HG02840 (cell line): ENCODE measurements around the gene MRTFB.

ENCODE experiments used
- ATAC-seq: cut with Tn5 transposase; IDR thresholded peaks from one replicate; pipeline ENCODE4 v1.9.1; 2021; ENCODE audit warnings: mild to moderate bottlenecking, moderate library complexity, moderate number of reproducible peaks; ENCODE audit not compliant: unreplicated experiment, low FRiP score

Gene MRTFB

DNA sequence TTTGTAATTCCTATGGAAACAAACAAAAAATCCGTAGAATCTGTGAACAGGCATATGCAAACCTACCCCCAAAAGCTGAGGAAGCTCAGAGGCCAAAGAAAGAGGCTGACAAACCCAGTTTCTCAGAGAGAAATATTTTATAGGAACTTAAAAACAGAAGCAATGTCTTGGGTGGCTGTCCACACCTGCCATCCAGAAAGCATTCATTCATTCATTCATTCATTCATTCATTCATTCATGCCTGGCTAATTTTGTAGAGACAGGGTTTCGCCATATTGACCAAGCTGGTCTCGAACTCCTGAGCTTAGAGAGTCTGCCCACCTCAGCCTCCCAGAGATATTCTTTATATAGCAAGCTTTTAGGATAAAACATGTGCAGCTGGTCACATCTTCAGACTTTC lies 154.3 kb downstream of the MRTFB start:
- ATAC-seq, result no peak

DNA sequence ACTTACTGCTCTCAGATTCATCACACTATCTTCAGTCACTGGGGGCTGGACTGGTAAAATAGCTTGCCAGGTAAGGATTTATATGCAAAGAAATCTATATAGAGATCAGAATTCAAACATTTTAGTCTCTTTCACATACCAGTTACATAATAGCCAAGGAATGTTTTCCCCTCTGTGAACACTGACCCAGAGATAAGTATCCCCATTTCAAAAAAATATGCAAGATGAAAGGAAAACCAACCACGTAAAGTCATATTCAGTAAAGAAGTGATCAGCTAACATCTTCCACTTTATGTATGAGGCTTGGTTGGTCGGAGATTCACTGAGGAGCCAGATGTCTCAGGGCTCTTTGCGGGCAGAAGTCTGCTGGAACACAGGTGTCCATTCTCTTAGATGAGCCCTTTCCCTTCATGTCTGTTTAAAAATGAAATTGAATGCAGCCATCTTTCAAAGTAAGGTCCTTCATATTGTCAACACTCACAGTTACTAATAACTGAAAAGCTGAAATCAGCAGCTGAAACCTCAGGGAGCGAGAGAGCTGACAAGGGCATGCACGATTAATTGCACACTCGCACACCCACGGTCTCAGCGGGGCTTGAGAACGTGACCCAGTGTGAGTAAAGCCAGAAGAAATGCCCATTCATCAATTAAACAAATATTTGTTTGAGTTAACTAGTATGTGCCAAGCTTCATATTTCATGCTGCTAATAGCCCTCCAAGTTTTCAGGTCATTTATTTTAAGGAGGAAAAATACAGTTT lies 161.2 kb downstream of the MRTFB start:
- ATAC-seq, result no peak

DNA sequence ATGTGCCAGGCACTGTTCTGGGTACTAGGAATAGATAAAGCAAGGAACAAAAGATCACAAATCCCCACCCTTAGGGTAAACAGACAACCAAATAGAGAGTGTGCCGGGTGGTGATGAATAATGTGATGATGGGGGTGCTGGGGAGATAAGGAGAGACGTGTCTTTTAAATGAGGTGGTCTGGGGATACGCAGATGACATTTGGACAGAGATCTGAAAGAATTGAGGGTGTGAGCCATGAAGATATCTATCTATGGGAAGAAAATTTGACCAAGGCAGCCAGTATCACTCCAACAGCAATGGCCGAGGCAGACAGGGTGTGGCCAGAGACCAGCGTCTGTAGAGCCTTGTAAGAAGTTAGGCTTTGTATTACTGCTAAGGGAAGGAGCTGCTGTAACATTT lies 165.3 kb downstream of the MRTFB start:
- ATAC-seq, result no peak

DNA sequence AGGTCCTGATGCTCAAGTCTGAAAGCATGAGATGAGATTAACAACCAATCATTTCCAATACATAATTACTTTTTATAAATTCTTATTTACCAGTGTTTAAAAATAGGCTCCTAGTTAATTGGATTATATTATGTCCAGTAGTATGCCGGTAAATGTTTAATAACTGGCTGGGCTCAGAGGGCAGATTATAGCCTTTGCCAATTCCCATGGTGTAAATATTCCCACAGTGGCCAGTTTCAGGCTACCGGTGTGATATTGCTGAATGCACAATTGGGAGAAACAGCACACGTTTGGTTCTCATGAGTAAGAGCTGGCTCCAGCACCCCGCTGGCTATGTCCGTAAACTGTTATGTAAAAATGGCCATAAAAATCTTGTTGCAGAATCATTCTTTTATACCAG lies 167.6 kb downstream of the MRTFB start:
- ATAC-seq, result no peak

DNA sequence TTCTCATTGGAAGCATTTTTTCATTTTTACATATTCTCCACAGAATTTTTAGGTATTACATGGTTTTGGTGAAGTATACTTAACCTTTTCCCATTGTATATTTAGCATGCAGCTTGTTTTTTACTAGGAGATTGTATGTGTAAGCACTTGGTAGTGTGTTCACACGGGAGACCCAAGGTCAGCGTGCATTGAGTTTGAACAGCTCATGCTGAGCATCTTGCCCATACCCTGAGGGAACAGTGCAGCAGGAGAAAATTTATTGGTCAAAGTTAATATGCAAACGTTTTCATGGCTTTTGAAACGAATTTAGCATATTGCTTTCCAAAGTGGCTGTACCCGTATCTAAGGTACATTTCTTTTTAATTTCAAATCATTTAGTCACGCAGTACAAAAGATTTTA lies 168.7 kb downstream of the MRTFB start:
- ATAC-seq, result no peak

DNA sequence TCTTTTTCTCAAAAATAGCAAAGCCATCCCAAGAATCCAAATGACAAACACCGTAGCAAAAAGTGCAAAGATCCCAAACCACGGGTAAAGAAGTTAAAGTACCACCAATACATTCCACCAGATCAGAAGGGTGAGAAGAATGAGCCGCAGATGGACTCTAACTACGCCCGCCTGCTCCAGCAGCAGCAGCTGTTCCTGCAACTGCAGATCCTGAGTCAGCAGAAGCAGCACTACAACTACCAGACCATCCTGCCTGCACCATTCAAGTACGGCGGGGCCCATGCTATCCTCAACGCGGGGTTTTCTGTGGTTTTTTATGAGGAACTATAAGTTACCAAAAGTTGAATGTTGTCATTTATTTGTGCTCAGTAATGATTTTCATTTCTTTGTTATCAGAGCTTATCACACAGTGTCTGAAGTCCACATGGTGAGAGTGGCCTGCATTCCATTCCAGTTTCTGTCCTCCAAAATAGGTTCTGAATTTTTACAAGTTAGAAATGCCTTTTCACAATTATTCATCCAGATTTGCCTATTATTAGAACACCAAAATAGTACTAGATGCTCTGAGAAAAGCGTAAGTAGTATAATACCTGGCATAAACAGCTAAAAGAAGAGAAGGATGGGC lies 169.2 kb downstream of the MRTFB start:
- ATAC-seq, result no peak

DNA sequence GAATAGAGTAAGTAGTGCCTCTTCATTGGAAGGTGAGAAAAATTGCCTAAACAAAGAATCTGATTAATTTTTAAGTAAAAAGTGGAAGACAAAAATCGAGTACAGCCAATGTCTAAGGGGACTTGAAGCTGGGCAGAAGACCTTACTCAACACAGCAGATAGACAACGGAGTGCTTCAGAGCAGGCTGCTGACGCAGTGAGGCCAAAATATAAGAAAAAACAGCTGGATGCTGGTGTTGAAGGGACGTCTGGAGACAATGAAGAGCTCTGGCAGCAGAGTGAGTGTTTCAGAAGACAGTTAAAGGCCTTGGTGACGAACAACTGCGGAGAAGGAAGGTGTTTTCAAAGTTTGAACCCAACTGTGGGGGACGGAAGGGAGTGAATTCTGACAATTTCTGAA lies 169.8 kb downstream of the MRTFB start:
- no peak for ATAC-seq

DNA sequence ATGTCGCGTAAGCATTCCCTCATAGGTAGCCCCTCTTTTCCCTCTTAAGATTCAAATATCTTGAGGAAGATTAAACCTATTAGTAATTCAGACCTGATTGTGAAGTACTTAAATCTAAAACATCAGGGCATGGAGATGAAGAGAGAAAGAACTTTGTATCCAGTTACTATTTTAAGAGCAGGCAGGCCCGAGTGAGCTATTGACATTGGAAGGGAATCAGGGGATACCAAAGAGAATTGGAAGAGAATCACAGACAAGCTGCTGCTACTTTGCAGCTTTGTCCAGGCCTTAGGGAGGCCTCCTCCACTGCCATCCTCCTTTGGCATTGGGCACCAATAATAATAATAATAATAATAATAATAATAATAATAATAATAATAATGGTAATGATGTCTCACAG lies 170.5 kb downstream of the MRTFB start:
- ATAC-seq, result no peak

DNA sequence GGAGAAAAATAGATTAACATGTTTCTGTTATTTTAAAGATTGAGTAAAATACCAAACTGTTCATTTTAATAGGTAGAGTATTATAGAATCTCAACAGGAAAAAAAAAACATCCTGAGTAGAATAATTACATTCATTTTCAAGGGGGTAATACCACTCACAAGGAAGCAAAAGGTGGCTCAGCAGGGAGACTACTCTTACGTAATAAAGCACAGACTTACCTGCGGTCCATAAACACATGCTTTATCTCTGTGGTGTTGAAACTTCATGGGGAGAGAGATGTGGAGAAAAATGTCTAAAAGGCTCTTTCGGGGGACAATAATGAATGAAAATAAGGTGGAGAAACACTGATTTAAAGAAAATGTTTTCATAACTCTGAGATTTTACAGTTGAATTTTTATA lies 171.7 kb downstream of the MRTFB start:
- no peak for ATAC-seq

DNA sequence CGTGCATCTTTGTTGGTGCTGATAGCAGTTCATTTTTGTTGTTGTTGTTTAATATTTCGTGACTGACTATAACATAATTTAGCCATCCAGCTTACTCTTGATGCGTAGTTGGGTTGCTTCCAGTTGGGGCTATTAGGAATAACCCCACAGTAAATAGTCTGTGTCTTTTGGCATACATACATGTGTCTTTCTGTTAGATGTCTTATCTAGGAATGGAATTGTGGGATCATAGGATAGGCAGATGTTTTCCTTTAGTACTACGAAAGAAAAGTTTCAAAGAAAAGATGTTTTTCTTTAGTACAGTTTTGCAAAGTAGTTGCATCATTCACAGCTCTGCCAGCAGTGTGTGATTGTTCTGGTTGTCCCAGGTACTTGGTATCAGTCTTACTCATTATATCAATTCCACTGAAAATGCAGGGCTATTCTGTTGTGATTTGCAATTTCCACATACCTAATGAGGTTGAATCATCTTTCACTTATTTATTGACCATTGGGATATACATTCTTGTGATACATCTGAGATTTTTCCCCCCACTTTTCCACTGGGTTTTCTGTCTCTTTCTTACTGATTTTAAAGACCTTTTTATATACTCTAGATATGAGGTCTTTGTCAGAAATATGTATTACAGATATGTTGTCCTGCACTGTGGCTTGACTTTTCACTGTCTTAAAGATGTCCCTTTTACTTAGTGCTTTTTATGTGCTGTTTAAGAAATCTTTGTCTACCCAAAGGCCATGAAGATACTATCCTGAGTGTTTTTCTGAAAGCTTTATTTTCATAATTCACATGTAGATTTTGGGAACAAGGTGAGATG lies 173.3 kb downstream of the MRTFB start:
- no peak for ATAC-seq

DNA sequence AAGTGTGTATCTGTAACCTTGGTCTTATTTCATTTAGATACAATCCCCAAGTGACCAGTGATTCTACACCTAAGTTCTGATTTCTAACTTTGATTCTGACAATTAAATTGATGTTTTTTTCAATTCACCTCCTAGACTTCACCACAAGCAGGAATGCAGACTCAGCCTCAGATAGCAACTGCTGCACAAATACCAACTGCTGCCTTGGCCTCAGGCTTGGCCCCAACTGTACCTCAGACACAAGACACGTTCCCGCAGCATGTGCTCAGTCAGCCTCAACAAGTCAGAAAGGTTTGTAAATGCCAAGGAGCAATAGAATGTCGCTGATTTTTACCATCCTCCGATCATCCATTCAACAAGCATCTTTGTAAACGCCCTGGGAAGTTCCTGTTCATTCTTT lies 177.7 kb downstream of the MRTFB start:
- no peak for ATAC-seq

DNA sequence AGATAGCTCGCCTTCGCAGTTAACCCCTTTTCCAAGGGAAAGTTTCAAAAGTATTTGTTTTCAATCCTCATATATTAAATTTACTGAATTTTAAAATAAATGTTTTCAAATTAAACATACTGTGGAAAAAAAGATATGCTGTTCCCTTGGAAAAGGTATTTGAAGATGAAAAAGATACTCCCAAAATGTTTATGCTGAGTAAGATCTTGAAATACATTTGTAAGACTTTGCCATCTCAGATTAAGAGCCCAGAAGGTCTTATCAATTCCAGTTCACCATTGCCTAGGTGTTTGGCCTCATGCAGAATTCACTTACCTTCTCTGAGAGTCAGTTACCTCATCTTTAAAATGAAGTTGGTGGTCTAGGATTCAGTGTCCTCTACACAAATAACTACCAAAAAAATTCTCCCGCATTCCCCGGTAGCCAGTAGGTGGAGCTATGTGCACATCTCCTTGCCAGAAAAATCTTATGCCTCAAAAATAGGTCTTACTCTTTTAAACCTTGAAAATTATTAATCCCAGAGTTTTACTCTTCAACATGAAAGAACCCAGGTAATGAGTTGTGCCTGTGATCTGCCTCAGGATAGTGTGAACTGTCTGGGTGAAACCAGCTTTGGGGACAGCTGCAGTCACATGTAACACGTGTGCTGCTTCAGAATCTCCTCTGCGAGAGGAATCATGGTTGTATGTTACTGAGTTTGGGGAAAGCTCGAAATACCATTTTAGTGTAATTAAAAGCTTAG lies 178.3 kb downstream of the MRTFB start:
- ATAC-seq, result no peak

DNA sequence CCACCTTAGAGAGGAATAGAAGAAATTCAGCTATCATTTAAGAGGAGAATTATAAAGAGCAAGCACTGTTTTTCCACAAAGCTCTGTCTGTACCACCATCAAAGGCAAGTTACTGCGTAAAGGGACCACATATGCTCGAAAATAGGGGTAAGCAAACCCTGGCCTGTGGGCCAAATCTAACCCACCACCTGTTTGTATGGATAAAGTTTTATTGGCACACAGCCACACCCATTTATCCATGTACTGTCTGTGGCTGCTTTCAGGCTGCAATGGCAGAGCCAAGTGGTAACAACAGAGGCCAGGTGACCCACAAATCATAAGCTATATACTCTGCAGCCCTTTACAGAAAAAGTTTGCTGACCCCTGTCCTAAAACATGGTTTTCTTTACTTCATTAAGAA lies 180.3 kb downstream of the MRTFB start:
- ATAC-seq, result no peak

DNA sequence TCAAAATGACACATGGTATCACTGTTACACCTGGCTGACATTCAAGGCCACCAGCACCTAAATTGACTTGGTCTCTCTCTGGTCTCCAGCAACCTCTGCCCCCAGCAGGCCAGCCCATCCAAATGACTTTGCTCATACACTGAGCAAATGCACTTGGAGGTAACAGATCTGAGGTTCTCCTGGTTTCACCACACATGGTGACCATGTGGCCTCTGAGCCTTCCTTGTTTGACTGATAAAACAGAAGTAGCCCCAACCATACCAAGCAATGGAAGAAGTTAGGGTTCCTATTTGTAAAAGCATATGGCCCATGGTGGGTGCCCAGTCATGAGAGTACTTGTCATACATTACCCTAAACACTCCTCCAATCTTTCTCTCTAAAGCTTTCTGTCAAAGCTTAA lies 181.7 kb downstream of the MRTFB start:
- no peak for ATAC-seq

DNA sequence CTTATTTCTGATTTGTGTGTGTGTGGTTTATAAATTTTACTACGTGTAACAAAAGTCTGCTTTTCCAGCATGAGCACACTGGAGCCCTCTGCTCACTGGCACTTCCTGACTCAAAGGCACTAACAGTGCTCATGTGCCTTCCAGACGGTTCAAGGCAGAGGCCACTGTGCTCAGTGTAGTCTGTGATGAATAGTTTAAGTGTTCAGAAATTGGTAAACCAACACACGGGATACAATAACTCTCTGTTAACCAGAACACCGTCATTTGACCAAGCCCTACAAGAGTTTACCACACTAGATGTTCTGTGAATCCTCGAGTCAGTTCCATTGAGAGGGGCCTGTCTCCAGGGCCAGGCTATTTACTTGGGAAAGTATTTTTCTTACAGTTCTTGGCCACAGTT lies 191.9 kb downstream of the MRTFB start:
- ATAC-seq, result no peak

DNA sequence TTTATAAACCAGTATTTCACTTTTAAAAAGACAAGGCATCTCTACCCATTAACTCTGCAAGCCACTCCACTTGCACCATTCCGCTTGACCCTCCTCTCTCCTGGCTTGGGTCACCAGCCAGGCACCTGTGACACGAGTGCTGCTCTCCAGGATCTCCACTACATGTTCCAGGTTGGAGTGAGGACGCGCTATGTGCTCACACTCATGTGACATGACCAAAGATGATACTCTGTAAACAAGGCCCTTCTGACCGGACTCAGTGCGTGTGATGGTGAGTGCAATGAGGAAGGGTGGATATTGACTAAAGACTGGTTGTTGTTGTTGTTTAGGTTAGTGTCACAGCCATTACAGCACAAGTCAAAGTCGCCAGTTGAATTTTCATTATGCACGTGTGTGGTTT lies 192.7 kb downstream of the MRTFB start:
- no peak for ATAC-seq

DNA sequence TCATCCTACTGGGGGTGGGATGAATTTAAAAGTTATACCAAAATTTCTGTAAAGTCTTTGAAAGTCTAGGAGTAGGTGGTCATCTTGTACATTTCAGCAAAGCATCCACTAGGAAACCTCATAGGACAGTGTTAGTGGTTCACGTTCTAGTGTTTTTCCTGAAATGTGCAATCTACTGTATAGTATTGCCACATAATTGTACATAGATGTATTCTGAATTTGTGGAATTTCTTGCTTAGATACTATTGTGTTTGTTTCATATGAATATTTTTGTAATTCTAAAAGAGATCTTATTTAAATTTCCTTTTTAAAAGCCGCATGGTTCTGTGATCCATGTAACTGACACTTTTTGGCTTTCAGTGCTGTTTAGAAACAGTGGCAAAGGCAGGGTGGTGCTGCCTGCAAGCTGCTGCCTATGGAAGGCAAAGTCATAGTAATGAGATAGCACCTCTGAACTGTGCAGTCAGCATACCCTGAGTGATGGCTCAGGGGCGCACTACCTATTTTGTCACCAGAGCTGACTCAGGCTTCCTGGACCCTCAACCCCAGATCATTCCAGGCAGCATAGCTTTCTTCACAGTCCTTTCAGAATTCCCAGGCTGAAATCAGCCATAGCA lies 193.3 kb downstream of the MRTFB start:
- ATAC-seq, result no peak

DNA sequence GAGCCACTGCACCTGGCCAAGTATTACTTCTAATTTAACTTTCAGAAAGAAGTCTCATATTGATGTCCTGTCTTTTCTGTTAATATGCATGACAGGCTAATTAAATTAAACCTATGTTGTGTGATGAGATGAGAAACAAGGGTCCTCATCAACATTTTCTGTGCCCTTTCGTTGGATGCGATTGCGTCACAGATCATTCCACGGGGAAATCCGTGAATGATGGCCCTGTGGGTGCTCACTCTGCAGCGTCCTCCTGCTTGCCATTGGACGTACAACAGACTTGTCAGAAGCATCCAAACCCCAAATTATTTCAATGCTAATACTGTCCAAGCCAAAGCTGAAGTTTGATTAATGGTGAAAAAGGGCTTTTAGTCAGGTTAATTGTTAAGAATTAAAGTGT lies 197.0 kb downstream of the MRTFB start:
- no peak for ATAC-seq

DNA sequence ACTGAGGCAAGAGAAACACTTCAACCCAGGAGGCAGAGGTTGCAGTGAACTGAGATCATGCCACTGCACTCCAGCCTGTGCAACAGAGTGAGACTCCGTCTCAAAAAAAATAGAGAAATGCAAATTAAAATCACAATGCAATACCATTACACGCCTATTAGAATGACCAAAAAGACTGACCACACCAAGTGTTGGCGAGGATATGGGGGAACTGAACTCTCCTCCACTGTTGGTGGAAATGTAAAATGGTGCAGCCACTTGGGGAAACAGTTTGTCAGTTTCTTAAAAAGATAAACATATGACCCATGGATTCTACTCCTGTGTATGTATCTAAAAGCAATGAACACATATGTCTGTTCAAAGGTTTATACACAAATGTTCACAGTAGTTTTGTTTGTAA lies 204.8 kb downstream of the MRTFB start:
- ATAC-seq, result no peak

DNA sequence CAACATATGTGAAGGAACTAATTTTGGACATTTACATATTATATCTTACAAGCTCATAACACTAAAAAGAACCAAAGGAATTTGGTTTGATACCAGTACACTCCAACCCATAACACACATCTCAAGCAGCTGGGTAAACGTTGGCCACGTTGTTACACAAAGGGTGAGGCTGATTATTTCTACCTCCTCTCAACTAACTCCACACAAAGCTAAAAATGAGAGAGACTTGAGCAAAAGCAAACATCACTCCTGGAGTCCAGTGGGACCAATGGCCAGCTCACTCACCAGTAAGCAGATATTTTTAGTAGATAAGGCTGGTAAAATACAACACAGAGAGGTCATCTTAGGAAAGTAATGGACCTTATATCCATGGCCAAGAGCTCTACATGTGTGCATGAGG lies 207.6 kb downstream of the MRTFB start:
- ATAC-seq, result no peak

DNA sequence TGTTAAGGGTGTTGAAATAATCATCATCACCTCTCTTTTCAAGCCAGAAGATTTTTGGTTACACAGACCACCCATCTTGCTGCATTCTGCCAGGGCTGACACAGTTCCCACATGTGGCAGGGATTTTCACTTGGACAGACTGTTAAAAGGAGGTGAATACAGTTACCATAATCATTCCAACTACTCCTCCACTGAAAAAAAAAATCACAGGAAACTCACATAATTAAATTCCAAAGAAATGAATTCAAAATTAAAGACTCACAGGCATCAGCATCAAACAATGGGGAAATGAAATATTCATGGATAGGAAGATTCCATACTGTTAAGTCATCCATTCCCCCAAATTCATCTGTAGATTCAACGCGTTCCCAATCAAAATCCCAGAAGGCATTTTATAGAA lies 209.4 kb downstream of the MRTFB start:
- no peak for ATAC-seq
